HG03066 (cell line): ENCODE results near the gene PIK3CD.
"Not testable (repeated sequence)": the region's sequence is repeated elsewhere in the genome, so short reads cannot be mapped to it uniquely, and the experiment has no call there.

ENCODE experiments used
- ATAC-seq: cut with Tn5 transposase; IDR thresholded peaks from one replicate; pipeline ENCODE4 v1.9.1; 2021; ENCODE audit warnings: low read depth; ENCODE audit not compliant: unreplicated experiment

The PIK3CD gene

GRCh38 chr1:9618909-9619679 lies 32.4 kb upstream of the PIK3CD start:
- no peak for ATAC-seq

- ATAC-seq = no peak
Measured at GRCh38 chr1:9621032-9621431, 30.5 kb upstream of the PIK3CD start.

GRCh38 chr1:9624081-9624480 lies 27.4 kb upstream of the PIK3CD start:
- no peak for ATAC-seq

- ATAC-seq = not testable (repeated sequence)
Measured at GRCh38 chr1:9625030-9625429, 26.5 kb upstream of the PIK3CD start.

- ATAC-seq = peak; percentile 46
Measured at GRCh38 chr1:9626201-9626608, 25.3 kb upstream of the PIK3CD start.

- ATAC-seq = no peak
Measured at GRCh38 chr1:9628541-9629444, 22.7 kb upstream of the PIK3CD start.

- ATAC-seq = no peak
Measured at GRCh38 chr1:9629445-9630201, 21.9 kb upstream of the PIK3CD start.

- no peak for ATAC-seq
Measured at GRCh38 chr1:9630331-9631111, 21.0 kb upstream of the PIK3CD start.

GRCh38 chr1:9631613-9632012 lies 19.9 kb upstream of the PIK3CD start:
- ATAC-seq = no peak

GRCh38 chr1:9633493-9633892 lies 18.0 kb upstream of the PIK3CD start:
- ATAC-seq = no peak

- ATAC-seq = no peak
Measured at GRCh38 chr1:9634582-9634981, 16.9 kb upstream of the PIK3CD start.

- no peak for ATAC-seq
Measured at GRCh38 chr1:9639227-9639626, 12.3 kb upstream of the PIK3CD start.

GRCh38 chr1:9643351-9644256 lies 7.9 kb upstream of the PIK3CD start:
- no peak for ATAC-seq

GRCh38 chr1:9646037-9646436 lies 5.5 kb upstream of the PIK3CD start:
- ATAC-seq = no peak

- no peak for ATAC-seq
Measured at GRCh38 chr1:9648171-9648570, 3.4 kb upstream of the PIK3CD start.

- no peak for ATAC-seq
Measured at GRCh38 chr1:9649769-9650168, 1.8 kb upstream of the PIK3CD start.

- ATAC-seq = no peak
Measured at GRCh38 chr1:9651220-9651564, 339 bp upstream of the PIK3CD start.

- no peak for ATAC-seq
Measured at GRCh38 chr1:9652379-9653209, 1.1 kb downstream of the PIK3CD start.

- no peak for ATAC-seq
Measured at GRCh38 chr1:9653210-9653490, 1.6 kb downstream of the PIK3CD start.
